Measurements from ENCODE around the gene VSTM2B. TPM values are rescaled to one million over a fixed set of nuclear protein-coding genes. Genes with fewer than 3 reads are reported as not detected.

VSTM2B gene
- polyA plus RNA-seq, 1 donor (not counting 4 experiments of a cell fraction or from before 2014, with no cell fraction given) = not detected

DNA sequence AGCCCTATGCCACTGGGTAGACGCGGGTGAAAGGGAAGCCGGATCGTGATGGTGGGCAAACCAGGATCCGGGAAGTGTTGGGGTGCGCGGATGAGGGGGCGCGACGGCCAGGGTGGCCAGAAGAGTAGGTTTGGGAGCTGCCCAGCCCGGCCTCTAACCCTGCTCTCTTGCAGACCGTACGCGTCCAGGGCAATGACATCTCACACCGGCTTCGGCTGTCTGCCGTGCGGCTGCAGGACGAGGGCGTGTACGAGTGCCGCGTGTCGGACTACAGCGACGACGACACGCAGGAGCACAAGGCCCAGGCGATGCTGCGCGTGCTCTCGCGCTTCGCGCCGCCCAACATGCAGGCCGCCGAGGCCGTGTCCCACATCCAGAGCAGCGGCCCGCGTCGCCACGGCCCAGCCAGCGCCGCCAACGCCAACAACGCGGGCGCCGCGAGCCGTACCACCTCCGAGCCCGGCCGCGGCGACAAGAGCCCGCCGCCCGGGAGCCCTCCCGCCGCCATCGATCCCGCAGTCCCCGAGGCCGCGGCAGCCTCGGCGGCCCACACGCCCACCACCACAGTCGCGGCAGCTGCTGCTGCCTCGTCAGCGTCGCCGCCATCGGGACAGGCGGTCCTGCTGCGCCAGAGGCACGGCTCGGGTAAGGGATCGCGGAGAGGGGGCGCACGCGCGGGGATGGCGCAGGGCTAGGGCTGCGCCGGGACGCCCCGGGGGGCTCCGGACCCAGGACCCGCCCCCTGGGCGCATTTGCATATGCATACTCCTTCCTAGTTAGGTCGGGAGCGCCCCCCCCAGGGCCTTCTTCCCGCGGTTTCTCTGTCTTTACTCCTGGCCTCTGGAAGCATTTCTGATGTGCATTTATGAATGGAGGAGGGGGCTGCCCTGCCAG is 4.1 kb downstream of the VSTM2B start:
- no peak for FAIRE-seq
- Histone ChIP-seq H3K4me2 (ENCODE audit: control insufficient read depth, extremely low read depth, insufficient read depth, low read depth, low read length) (no peak overlapping the region), H3K9me3 (ENCODE audit: control insufficient read depth, low read depth, low read length) (peaks cover 1% of the 10 kb centered on the region), H3K9ac (ENCODE audit: control insufficient read depth, extremely low read depth, insufficient read depth, low read length) (no peak overlapping the region), H3K27ac (ENCODE audit: control insufficient read depth, insufficient read depth, low read length) (no peak overlapping the region), H3K4me3 (ENCODE audit: control insufficient read depth in 2 of 3, extremely low read depth in 1 of 3, insufficient read depth in 2 of 3, low read depth in 1 of 3, low read length in 3 of 3) (no peak overlapping the region), H3K79me2 (ENCODE audit: control insufficient read depth, insufficient read depth, low read length) (no peaks in the 10 kb centered on the region), H3K9me1 (ENCODE audit: control insufficient read depth, extremely low read depth, insufficient read depth, low read length) (no peaks in the 10 kb centered on the region), H3K36me3 (ENCODE audit: control insufficient read depth in 2 of 2, extremely low read depth in 1 of 2, insufficient read depth in 2 of 2, low read length in 2 of 2) (no peaks in the 10 kb centered on the region), H3K4me1 (ENCODE audit: control insufficient read depth, extremely low read depth, insufficient read depth, low read length) (no peaks in the 10 kb centered on the region), H2AFZ (ENCODE audit: control insufficient read depth, low read length) (no peak overlapping the region), H3K27me3 (ENCODE audit: control insufficient read depth, extremely low read depth, insufficient read depth, low read length) (peaks cover 64% of the 10 kb centered on the region), H4K20me1 (ENCODE audit: control insufficient read depth, extremely low read depth, insufficient read depth, low read length) (no peaks in the 10 kb centered on the region)
- no peak for DNase-seq (ENCODE audit: low read depth, low spot score)
- dilution Hi-C loops (cut with MboI; ENCODE audit: extremely low pct_ligation_motif_present, low sequenced_read_pairs) = no loop called here
- TF ChIP-seq EZH2 (IDR thresholded peaks at IDR 0.05; ENCODE audit: low read length) (peak; percentile 76), CTCF (optimal IDR thresholded peaks at IDR 0.05 in 1 of 3, IDR thresholded peaks at IDR 0.05 in 1 of 3, conservative IDR thresholded peaks at IDR 0.05 in 1 of 3; ENCODE audit: extremely low read depth in 1 of 3, insufficient read depth in 2 of 3, low read length in 3 of 3) (no peak)

DNA sequence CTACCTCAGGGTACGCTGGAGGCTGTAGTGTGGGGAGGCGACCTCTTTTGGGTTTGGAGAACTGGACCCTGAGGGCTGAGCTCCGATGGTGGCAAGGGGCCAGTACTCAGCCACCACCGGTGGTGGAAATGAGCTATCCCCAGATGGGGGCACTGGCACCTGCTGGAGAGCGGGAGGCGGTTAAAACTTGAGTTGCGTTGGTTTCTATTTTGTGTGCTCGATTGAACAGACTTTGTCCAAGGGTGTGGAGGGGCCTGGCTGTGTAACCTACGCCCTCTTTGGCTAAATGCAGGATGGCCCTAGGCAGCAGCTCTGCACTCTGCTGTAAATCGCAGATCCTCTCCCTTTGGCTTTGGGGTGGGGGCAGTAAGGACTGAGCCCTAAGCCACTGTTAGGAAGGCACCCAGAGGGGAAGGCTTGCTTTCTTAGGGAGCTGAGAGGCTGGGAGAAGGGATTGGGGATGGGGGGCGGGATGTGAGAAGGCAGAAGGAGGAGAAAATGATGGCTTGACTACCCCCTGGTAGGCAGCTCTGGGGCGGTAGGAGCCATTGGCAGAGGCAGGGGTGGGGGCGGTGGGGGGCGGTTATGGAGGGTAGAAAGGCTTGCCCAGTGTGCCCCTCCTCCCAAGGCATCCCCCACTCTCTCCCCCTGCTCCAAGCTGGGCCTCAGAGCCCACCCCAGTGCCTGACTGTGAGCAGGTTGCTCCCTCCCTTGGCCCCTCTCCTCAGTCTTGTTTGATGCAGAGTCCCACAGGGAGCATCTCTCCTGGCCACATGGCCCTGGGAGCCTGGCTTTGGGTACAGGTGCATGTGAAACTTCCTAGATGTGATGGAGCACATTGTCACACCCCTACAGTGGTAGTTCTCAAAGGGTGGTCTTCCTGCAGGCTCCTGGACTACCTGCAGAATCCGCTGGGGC is 5.0 kb downstream of the VSTM2B start:
- no peaks in the 10 kb centered on the region for H3K36me3 ChIP-seq (ENCODE audit: control insufficient read depth in 2 of 2, extremely low read depth in 1 of 2, insufficient read depth in 2 of 2, low read length in 2 of 2)
- no peak for FAIRE-seq
- no peak for DNase-seq (ENCODE audit: low read depth, low spot score)
- H3K9ac ChIP-seq (ENCODE audit: control insufficient read depth, extremely low read depth, insufficient read depth, low read length) = no peak overlapping the region
- no peak overlapping the region for H3K27ac ChIP-seq (ENCODE audit: control insufficient read depth, insufficient read depth, low read length)
- H3K4me2 ChIP-seq (ENCODE audit: control insufficient read depth, extremely low read depth, insufficient read depth, low read depth, low read length) = no peak overlapping the region
- no peak for TF ChIP-seq EZH2 (IDR thresholded peaks at IDR 0.05; ENCODE audit: low read length)
- no peak for TF ChIP-seq CTCF (optimal IDR thresholded peaks at IDR 0.05 in 1 of 3, IDR thresholded peaks at IDR 0.05 in 1 of 3, conservative IDR thresholded peaks at IDR 0.05 in 1 of 3; ENCODE audit: extremely low read depth in 1 of 3, insufficient read depth in 2 of 3, low read length in 3 of 3)
- H2AFZ ChIP-seq (ENCODE audit: control insufficient read depth, low read length) = no peak overlapping the region
- no peak overlapping the region for H3K4me3 ChIP-seq (ENCODE audit: control insufficient read depth in 2 of 3, extremely low read depth in 1 of 3, insufficient read depth in 2 of 3, low read depth in 1 of 3, low read length in 3 of 3)
- no peaks in the 10 kb centered on the region for H3K4me1 ChIP-seq (ENCODE audit: control insufficient read depth, extremely low read depth, insufficient read depth, low read length)
- H3K79me2 ChIP-seq (ENCODE audit: control insufficient read depth, insufficient read depth, low read length) = no peaks in the 10 kb centered on the region
- no peaks in the 10 kb centered on the region for H4K20me1 ChIP-seq (ENCODE audit: control insufficient read depth, extremely low read depth, insufficient read depth, low read length)
- H3K27me3 ChIP-seq (ENCODE audit: control insufficient read depth, extremely low read depth, insufficient read depth, low read length) = peaks cover 58% of the 10 kb centered on the region
- no peaks in the 10 kb centered on the region for H3K9me1 ChIP-seq (ENCODE audit: control insufficient read depth, extremely low read depth, insufficient read depth, low read length)
- peaks cover 1% of the 10 kb centered on the region for H3K9me3 ChIP-seq (ENCODE audit: control insufficient read depth, low read depth, low read length)
- dilution Hi-C loops (cut with MboI; ENCODE audit: extremely low pct_ligation_motif_present, low sequenced_read_pairs) = no loop called here
